Glutamatergic neuron (in vitro differentiated cells): ENCODE results near the gene TNFRSF25. TPM values are rescaled to one million over a fixed set of nuclear protein-coding genes. Genes with fewer than 3 reads are reported as not detected.

Experiments used
- DNase-seq: peaks from one replicate; pipeline ENCODE4 v3.0.0; 2022
- H3K27ac Mint-ChIP-seq: one replicate; pipeline ENCODE4 v1.8.0; 2020; ENCODE audit warnings: mild to moderate bottlenecking, mixed read lengths, inconsistent platforms; ENCODE audit not compliant: unreplicated experiment
- H3K27me3 Mint-ChIP-seq: one replicate; pipeline ENCODE4 v1.8.0; 2020; ENCODE audit warnings: mild to moderate bottlenecking, moderate library complexity, mixed read lengths, inconsistent platforms; ENCODE audit not compliant: unreplicated experiment
- H3K36me3 Mint-ChIP-seq: one replicate; pipeline ENCODE4 v1.8.0; 2020; ENCODE audit warnings: mild to moderate bottlenecking, mixed read lengths, inconsistent platforms; ENCODE audit not compliant: unreplicated experiment
- H3K4me1 Mint-ChIP-seq: one replicate; pipeline ENCODE4 v1.8.0; 2020; ENCODE audit warnings: mild to moderate bottlenecking, low read depth, mixed read lengths, inconsistent platforms; ENCODE audit not compliant: unreplicated experiment
- H3K4me3 Mint-ChIP-seq: one replicate; pipeline ENCODE4 v1.8.0; 2020; ENCODE audit warnings: mild to moderate bottlenecking, mixed read lengths, inconsistent platforms; ENCODE audit not compliant: unreplicated experiment
- H3K9me3 Mint-ChIP-seq: one replicate; pipeline ENCODE4 v1.8.0; 2020; ENCODE audit warnings: mild to moderate bottlenecking, moderate library complexity, mixed read lengths, inconsistent platforms; ENCODE audit not compliant: unreplicated experiment
- CTCF ChIP-seq: fragments of 200-600 bp; sonication (generic); IDR thresholded peaks from one replicate; pipeline ENCODE4 v1.5.0; 2021; ENCODE audit not compliant: partially characterized antibody, unreplicated experiment
- total RNA-seq: library from RNA; stranded (reverse); fragmentation: NEBNext Ultra II Directional; extraction: Animal tissue kit (Norgen Biotek cat#: 25700); gene quantifications from one replicate; pipeline ENCODE4 v1.2.1, GENCODE V29; 2021; ENCODE audit not compliant: unreplicated experiment

The TNFRSF25 gene
- total RNA-seq, 1 donor from 2014 or later, result 47.5 TPM

DNA sequence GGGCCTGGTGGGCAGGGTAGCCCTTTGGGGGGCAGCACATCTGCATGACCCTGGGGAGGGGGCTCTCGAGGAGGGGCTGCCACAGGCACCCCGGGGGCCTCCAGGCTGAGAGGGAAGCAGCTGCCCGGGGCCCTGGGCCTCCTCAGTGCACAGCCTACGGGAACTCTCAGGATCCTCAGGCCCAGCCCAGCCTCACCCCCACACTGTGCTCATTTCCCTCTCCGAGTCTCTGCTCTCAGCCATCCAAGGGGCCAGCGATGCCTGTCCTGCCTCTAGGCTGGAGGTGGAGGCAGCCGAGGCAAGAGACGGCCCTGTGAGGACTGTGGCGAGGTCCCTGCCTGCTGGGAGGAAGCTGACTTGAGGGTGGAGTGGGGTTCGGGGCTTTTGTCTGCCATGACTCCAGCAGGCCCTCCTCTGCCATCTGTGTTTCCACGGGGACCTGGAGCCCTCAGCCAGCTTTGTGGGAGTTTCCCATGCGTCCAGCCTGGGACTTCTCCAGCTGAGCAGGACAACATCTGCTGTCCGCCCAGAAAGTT lies 32.7 kb upstream of the TNFRSF25 start:
- TF ChIP-seq CTCF, result no peak
- DNase-seq, result no peak
- H3K4me3 Mint-ChIP-seq, result no peak overlapping the region
- H3K27ac Mint-ChIP-seq, result no peak overlapping the region
- peaks cover 4% of the 10 kb centered on the region for H3K27me3 Mint-ChIP-seq
- H3K36me3 Mint-ChIP-seq, result no peaks in the 10 kb centered on the region
- no peaks in the 10 kb centered on the region for H3K9me3 Mint-ChIP-seq
- peaks cover 19% of the 10 kb centered on the region for H3K4me1 Mint-ChIP-seq

GRCh38 chr1:6497867-6498575 lies 32.0 kb upstream of the TNFRSF25 start:
- TF ChIP-seq CTCF, result no peak
- Mint-ChIP-seq H3K4me3 (peak overlapping the region; percentile 65), H3K27me3 (peaks cover 4% of the 10 kb centered on the region), H3K27ac (no peak overlapping the region), H3K9me3 (no peaks in the 10 kb centered on the region), H3K4me1 (peaks cover 19% of the 10 kb centered on the region), H3K36me3 (no peaks in the 10 kb centered on the region)
- DNase-seq, result no peak

GRCh38 chr1:6497215-6497866 lies 31.4 kb upstream of the TNFRSF25 start:
- H3K4me3 Mint-ChIP-seq, result peak overlapping the region; percentile 65
- DNase-seq, result peak; percentile 67
- peaks cover 22% of the 10 kb centered on the region for H3K4me1 Mint-ChIP-seq
- peaks cover 4% of the 10 kb centered on the region for H3K27me3 Mint-ChIP-seq
- no peaks in the 10 kb centered on the region for H3K9me3 Mint-ChIP-seq
- H3K36me3 Mint-ChIP-seq, result no peaks in the 10 kb centered on the region
- TF ChIP-seq CTCF, result no peak
- H3K27ac Mint-ChIP-seq, result no peak overlapping the region

GRCh38 chr1:6496890-6497214 lies 30.9 kb upstream of the TNFRSF25 start:
- no peak overlapping the region for H3K27ac Mint-ChIP-seq
- H3K4me3 Mint-ChIP-seq, result peak overlapping the region; percentile 84
- peaks cover 22% of the 10 kb centered on the region for H3K4me1 Mint-ChIP-seq
- H3K9me3 Mint-ChIP-seq, result no peaks in the 10 kb centered on the region
- TF ChIP-seq CTCF, result no peak
- DNase-seq, result no peak
- peaks cover 4% of the 10 kb centered on the region for H3K27me3 Mint-ChIP-seq
- no peaks in the 10 kb centered on the region for H3K36me3 Mint-ChIP-seq

DNA sequence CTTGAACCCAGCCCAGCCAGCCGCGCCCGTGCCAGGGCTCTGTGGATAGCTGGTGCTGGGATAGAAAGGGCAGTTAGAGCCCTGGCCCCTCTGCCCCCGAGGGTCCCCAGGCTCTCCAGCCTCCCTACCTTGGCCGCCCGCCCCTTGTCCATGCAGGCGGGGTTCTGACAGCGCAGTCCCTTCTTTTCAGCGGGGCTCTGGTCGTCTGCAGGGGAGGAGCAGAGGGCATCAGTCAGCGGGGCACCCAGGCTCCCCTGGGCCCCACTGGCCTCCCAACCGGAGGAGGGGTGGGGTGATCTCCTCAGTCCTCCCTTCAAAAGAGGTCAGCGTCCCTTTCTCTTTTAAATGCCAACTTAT lies 30.4 kb upstream of the TNFRSF25 start:
- Mint-ChIP-seq H3K36me3 (no peaks in the 10 kb centered on the region), H3K9me3 (no peaks in the 10 kb centered on the region), H3K27me3 (peaks cover 2% of the 10 kb centered on the region), H3K27ac (no peak overlapping the region), H3K4me3 (peak overlapping the region; percentile 84), H3K4me1 (peaks cover 23% of the 10 kb centered on the region)
- no peak for TF ChIP-seq CTCF
- DNase-seq, result no peak
